ENCODE results near the gene CCN5.
A peak's percentile ranks its signal among the peaks of the same experiment; 100 is the strongest.

CCN5 gene

GRCh38 chr20:44739942-44740341, 24.8 kb downstream of the CCN5 start:
- DNase-seq: no peak

GRCh38 chr20:44742304-44743079, 27.3 kb downstream of the CCN5 start:
- no peak for DNase-seq

- DNase-seq: no peak
These were observed 28.0 kb downstream of the CCN5 start for GRCh38 chr20:44743080-44743701.

GRCh38 chr20:44743916-44744655, 28.9 kb downstream of the CCN5 start:
- DNase-seq: no peak

- no peak for DNase-seq
These were observed 30.0 kb downstream of the CCN5 start for GRCh38 chr20:44745122-44745597.

- peak in 2 of 3 experiments; percentile 55 to 57 for DNase-seq
These were observed 30.6 kb downstream of the CCN5 start, which contains the start of gene KCNK15 for GRCh38 chr20:44745598-44746366. Gene KCNK15 (plus strand): TSS chr20:44745865. CDS start chr20:44745911, 46 bp downstream.

- peak in 2 of 3 experiments; percentile 97 to 99 for DNase-seq
These were observed 31.4 kb downstream of the CCN5 start for GRCh38 chr20:44746367-44747165.

- DNase-seq: peak; percentile 78 to 99 (median 97)
These were observed 32.2 kb downstream of the CCN5 start for GRCh38 chr20:44747166-44748004.

GRCh38 chr20:44748005-44748370, 32.8 kb downstream of the CCN5 start:
- peak in 2 of 3 experiments; percentile 65 to 87 for DNase-seq

- no peak for DNase-seq
These were observed 35.1 kb downstream of the CCN5 start for GRCh38 chr20:44750081-44750805.

- peak in 2 of 3 experiments; percentile 34 to 51 for DNase-seq
These were observed 37.1 kb downstream of the CCN5 start for GRCh38 chr20:44752099-44752931.

GRCh38 chr20:44754554-44754953, 39.4 kb downstream of the CCN5 start:
- DNase-seq: no peak

GRCh38 chr20:44756011-44756688, 41.0 kb downstream of the CCN5 start:
- no peak for DNase-seq

GRCh38 chr20:44756956-44757355, 41.8 kb downstream of the CCN5 start:
- no peak for DNase-seq

- no peak for DNase-seq
These were observed 43.3 kb downstream of the CCN5 start for GRCh38 chr20:44758247-44759101.

GRCh38 chr20:44759595-44759994, 44.4 kb downstream of the CCN5 start:
- DNase-seq: no peak

- DNase-seq: peak in 1 of 3 experiments; percentile 10
These were observed 46.3 kb downstream of the CCN5 start for GRCh38 chr20:44761423-44761822.
